H1 (cell line): ENCODE results near the gene VGLL4. TPM values are rescaled to one million over a fixed set of nuclear protein-coding genes. Genes with fewer than 3 reads are reported as not detected.

ENCODE experiments used
- FOSL1 ChIP-seq: IDR thresholded peaks from 2 replicates; pipeline ENCODE4 v1.6.1; 2011; ENCODE audit warnings: mild to moderate bottlenecking, low read depth, low read length, moderate library complexity; ENCODE audit not compliant: insufficient read depth
- JUN ChIP-seq: IDR thresholded peaks from 2 replicates; pipeline ENCODE4 v1.6.1; 2011; ENCODE audit warnings: low read depth, mild to moderate bottlenecking, improper control_type of control experiment, low read length
- SP2 ChIP-seq: IDR thresholded peaks from 2 replicates; pipeline ENCODE4 v1.6.1; 2012; ENCODE audit warnings: mild to moderate bottlenecking, low read length, inconsistent platforms
- polyA plus RNA-seq, 7 experiments: library from polyadenylated mRNA; depleted of rRNA in 3 of 7; stranded (reverse) in 5 of 7; unstranded in 2 of 7; fragments of >200 nt in 5 of 7; fragments of 200-250 nt in 2 of 7; gene quantifications; 1 replicate in 5 of 7; 2 replicates in 1 of 7; 4 replicates in 1 of 7; pipeline versions ENCODE4 v1.2.1 to v1.2.3, GENCODE V29; 2011 to 2013; ENCODE audit warnings: missing spikeins in 2 of 7, mixed read lengths in 2 of 7
- total RNA-seq: library from RNA; stranded (reverse); fragmentation: NEBNext Ultra II Directional; extraction: Animal tissue kit (Norgen Biotek cat#: 25700); gene quantifications from 2 replicates; pipeline ENCODE4 v1.2.1, GENCODE V29; 2021
- TF ChIP-seq, protein P1 (sequence below): IDR thresholded peaks from 2 replicates; pipeline ENCODE4 v1.6.1; 2012; ENCODE audit warnings: inconsistent platforms

VGLL4 gene
- total and polyA plus RNA-seq, 2 of the 8 experiments (the other 6 are each of a cell fraction or from before 2014, with no cell fraction given): 45.1 to 50.0 TPM

GRCh38 chr3:11523572-11524101 lies 120.1 kb downstream of the VGLL4 start (continued):
- no peak for TF ChIP-seq SP2
- no peak for TF ChIP-seq FOSL1
- TF ChIP-seq, protein P1, sequence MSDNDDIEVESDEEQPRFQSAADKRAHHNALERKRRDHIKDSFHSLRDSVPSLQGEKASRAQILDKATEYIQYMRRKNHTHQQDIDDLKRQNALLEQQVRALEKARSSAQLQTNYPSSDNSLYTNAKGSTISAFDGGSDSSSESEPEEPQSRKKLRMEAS: no peak
- no peak for TF ChIP-seq JUN
